Activated CD4-positive, alpha-beta T cell treated with anti-CD3 and anti-CD28 coated beads for 1 hour (primary cell): ENCODE measurements around the gene YEATS2.

Experiments used
- DNase-seq: peaks from one replicate; pipeline ENCODE4 v3.0.0-alpha.2; 2020

YEATS2 gene

DNA sequence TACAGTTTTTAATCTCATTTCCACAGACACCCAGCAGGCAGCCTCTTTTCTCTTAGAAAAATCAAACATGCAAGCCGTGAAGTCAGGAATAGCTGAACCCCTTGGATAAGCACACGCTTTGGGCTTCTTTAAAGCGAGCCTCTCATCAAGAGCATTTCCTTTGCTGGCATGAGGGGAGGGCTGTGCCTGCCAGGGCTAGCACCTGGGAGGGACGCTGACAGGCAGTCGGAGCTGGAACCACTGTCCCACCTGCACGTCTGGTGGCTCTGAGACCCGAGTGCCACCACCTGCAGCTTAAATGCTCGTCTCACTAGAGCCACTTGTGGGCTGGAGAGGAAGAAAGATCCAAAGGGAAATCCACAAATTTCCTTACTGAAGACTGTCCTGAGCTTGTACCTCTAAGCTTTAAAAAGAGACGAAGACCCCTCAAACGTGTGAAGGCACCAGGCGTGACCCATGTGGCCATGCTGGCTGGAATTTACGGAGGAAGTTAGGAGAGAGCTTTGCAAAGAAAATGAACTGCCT lies 118.4 kb downstream of the YEATS2 start:
- no peak for DNase-seq

DNA sequence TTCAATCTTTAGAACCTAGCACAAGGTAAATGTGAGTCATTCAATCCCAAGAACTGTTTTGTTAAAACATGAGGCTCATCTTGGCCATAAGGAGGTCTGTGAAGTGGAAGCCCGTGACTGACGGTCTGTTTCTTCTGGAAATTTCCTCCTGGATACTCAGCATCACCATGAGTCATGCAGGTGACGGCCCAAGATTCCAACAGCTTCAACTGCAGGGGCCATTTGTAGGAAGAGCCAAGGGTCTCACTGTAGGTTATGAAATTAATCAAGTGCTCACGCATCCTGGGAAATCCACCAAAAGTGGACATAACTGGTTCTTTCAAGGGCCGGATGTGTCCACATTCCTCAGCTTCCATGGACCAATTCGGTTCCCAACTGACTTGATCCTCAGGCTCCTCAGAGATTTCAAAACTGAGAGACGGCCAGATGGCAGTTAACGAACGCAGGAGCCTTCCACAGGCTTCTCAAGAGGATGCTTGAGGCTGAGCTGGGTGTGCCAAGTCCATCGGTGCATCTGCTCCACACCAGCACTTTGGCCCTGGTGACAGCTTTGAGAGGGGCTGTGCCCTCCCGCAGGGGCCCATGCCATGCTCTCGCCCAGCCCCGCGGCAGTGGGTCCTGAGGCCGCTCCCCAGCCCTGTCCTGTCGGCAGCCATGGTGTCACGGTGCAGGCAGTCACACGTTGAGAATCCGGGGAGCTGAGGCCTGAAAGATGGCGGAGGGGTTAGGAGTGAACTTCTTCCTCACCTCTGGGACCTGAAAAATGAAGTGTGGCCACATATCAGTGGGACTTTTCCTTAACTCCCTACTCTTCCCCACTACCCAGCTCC lies 119.3 kb downstream of the YEATS2 start:
- DNase-seq, result no peak

DNA sequence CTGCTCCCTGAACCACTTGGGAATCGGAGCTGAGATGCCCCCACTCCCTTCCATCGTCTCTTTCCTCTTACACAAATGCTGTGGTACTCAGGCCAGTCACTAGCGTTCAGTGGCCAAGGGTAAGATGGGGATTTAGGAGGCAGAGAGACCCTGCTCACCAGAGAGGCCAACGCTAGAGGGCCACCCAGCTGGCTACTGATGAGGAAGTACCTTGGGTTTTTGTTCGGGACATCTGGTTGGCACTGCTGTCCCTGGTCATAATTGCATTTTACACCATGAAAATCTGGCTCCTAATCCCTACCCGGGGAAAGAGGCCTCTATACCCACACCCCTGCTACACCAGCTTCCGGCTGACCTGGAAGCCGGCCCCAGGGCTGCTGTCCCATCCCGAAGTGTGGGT lies 120.0 kb downstream of the YEATS2 start:
- no peak for DNase-seq

DNA sequence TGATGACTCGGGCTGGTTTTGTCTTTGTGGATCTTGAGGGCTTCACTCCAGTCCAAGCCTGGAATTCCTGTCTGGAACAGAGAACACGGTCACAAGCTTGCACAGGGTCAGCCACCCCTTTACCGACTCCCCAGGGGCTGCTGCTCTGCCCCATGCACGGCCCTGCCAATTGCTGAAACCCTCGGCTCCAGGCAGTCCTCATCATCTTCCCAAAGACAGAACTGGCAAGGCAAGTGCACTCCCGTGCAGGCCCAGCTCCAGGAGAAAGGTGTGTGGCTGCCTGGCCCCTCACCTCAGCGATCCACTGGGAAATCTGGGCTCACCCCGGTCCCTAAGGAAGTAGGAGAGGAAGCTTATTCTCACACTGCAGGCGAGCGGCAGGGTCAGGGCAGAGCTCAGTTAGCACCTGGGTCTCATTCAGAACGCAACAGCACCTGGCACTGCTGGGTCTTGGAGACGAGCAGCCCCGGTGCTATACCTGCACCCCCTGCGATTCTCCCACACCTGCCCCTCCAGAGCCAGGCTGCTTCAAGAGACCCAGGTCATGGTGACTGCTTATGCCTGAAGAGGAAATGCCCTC lies 120.5 kb downstream of the YEATS2 start:
- no peak for DNase-seq

DNA sequence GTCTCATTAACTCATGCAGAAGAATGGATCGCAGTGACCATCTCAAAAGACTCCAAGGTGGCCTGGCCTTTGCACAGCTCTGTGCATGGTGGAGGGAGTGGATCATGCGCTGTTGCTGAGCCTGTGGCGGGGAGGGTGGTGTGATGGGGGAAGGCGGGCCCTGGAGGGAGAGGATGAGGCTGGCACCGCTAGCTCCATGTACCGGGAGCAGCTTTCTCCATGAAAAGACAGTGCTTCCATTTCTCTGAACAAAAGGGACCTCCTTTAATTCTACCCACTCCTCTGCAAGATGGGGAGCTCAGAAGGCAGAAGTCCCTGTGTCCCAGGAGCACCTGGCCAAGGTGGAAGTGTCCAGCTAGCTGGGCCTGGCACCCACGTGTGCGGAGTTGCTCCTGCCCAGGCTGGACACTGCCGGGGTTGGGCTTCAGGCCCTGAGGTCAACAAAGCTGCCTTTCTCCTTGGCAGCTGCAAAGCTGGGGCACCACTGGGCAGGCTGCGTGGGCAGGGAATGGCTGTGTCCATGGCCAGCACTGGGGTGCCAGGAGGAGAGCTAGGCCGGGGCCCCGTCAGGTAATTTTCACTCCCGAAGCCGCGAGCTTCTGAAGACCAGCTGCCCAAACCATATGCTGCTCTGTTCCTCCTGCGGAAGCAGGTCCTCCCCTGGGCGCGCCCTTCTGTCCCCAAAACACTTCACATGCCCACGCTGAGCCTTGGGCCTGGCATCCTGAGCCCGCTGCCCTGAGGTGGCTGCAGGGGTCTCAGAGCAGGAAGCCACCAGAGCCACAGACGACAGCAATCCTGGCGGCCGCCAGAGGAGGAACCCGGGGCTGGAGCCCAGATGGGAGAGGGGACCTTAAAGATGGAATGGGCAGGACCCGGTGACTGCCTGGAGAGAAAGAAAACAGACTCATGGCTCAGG lies 121.4 kb downstream of the YEATS2 start:
- no peak for DNase-seq

DNA sequence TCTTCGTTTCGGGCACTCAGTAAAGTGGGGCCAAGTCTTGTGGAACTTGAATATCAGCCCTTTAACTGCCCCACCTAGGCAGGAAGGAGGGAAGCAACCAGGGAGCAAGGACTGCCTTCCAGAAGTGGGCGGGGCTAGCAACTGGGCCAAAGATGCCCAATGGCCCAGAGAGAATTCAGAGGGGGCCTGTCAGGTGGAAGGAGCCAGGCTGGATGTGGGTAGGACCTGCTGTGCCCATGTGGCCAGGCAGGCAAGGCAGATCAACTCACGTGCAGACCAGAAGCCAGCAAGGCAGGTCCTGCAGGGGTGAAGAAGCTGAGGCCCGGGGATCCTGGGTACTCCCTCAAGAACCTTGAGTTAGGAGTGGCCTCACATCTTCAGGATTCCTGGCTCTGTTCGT lies 122.2 kb downstream of the YEATS2 start:
- no peak for DNase-seq

DNA sequence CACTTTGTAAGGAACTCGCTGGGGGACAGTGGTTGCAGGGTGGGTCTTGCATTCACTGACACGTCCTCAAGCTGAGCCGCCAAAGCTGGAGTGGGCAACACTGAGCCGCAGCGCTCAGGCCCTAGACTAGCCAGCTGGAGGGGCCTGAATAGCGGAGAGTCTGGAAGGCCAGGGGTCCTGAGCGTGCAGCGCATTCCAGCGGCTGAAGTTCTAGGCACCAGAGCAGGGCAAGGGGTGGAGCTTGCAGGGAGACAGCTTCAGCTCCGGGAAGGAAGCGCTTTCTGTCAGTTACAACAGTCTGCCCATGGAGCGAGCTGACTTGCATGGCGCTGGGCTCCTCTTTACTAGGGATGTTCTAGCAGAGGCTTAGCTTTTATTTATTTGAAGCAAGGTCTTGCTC lies 125.0 kb downstream of the YEATS2 start:
- no peak for DNase-seq

DNA sequence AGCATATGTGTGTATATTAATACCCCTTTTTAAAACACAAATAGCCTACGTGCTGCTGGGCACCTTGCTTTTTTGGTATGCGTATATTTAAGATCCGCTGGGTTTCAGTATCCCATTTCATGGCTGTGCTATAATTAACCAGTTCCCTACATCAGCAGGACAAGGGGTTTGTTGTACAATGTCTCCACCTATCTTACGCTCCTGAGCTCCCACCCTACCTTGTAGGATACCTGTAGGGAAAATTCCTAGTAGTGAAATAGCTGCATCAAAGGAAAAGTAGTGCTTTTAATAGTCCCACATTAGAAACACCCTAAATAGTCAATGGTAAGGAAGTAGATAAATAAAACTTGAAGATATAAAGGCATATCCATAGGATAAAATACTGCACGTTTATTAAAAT lies 126.4 kb downstream of the YEATS2 start:
- DNase-seq, result no peak

DNA sequence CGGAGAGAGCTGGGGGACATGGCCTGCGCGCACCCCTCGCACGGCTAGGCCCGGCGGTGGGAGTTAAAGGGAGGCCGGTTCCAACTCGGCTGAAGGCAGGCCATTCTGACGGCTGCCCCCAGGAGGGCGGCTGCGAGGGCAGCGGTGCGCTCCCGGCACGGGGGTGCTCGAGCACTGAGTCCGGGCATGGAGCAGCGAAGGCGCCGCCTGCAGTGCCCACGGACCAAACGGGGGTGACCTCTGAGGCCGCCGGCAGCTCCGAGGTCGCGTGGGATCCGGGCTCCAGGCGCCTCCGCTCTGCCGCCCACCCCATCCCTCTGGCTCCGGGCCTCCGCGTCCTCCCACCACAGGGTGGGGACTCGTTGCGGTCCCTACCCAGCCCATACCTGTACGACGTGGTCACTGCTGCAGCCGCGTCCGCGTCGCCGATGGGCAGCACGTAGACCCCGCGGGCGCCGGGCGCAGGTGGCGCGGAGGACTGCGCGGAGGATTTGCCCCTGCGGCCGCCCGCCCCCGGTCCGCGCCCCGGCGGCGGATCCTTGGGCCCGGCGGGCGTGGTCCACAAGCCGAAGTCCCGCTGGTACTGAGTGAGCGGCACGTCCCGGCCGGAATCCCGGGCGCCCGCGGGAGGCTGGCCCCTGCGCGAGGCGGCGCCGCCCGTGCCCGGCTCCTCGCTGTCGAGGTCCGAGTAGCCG lies 127.3 kb downstream of the YEATS2 start:
- DNase-seq, result no peak

DNA sequence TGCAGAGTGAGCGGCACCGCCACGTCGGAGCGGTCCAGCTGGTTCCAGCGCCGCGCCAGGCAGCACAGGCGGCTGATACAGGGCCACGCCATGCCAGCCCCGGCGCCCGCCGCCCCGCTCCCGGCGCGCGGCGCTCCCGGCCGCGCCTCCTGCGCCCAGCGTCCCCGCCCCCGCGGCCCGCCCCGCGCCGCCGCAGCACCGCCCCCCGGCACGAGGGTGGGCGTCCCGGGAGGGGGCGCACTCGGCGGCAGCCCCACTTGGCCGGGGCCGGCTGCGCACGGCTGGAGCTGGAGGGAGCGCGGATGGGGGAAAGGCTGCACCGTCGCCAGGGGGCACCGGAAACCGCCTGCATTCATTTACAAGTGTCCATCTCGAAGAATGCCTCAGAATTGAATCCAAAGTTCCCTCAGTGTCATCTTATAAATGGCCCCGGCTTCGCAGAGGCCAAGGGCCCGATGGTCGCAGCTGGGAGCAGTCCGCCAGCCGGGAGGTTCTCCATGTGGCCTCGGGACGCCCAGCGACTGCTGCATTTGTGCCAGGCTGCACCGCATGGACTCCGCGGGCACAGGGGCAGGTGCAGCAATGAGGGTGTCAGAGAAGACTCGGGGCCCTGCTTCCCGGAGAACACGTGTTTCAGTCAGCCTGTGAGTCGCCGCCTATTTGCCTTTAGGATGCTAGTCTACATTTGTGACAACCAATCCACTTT lies 128.0 kb downstream of the YEATS2 start, which contains the start of gene MAP6D1:
TSS of gene MAP6D1 (minus strand) at position 122 of the 706 bp plus-strand sequence. CDS start at position 92, 30 bp downstream.
- peak; percentile 19 for DNase-seq

DNA sequence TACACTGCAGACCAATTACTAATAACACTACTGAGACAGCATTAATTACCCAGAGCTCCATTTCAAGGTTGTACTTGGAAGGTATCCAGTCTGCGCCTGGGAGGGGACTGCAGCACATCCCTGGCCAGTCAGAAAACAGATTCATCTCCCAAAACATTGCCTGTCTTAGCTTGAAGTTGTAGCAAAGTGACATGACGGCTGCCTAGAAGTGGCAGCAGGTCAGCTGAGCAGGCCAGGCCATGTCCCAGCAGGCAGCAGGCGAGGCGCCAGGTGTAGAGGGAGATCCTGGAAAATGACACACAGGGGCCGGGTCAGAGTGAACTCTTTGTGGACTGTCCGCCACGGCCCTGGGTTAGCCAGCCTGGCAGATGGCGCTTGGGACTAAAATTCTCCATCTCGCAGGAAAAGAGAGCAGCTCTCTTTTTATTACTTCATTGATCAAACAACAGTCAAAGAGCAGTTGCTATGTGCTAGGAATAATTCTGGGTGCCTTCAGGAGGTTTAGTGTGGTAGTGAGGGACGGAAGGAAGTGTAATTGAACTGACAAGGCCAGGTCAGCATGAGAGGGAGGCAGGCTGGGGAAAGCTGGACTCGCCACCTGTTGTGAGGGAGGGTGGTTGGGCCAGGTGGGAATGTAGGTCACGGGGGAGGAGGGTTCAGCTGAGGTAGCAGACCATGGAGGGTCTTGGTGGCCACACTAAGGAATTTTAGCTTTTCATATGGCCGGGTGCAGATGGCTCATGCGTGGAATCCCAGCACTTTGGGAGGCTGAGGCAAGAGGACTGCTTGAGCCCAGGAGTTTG lies 129.1 kb downstream of the YEATS2 start:
- DNase-seq, result no peak

DNA sequence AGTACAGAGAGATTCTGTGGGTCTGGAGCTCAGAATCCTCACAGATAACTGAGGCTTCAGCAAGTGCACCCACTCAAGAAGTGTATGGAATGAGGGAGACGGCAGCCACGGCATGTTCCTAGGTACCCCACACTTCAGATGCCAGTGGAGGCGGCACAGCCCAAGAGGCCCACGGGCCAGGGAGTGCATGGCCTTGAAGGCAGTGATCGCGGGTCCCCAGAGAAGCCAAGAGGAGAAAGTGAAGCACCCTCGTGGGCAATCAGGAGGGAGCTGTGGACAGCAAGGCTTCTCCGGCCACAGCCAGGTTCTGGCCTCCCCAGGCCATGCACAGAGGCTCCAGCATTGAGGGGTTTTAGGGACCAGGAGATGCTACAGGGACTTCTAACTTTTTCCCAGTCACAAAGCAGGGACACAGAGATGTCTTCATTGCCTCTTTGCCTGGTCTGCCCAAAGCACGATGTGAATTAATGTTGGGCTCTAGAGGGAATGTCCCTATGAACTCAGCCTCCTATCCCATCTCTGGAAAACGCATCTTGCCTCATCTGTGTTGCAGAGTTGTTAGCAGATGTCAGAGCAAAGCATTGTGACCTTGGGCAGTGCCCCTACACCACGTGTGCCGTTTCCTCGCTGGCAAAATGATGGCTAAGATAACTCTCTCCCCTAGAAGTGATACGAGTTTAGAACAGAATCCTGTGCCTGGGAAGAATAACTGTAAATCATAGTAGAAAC lies 130.4 kb downstream of the YEATS2 start:
- no peak for DNase-seq

DNA sequence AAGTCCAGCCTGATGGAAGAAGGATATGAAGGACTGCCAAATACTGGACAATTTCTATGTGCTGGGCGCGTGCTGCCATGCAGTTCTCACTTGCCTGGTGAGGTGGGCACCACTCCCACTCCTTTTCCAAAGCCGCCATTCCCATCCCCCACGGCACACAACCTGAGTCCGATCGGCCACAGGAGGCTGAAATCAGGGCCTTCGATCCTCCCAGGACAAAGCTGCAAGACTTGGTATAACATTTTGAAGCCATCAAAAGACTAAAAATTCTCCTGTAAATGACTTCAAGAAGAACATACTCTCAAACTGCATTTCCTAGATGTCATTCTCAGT lies 130.9 kb downstream of the YEATS2 start:
- DNase-seq, result no peak

DNA sequence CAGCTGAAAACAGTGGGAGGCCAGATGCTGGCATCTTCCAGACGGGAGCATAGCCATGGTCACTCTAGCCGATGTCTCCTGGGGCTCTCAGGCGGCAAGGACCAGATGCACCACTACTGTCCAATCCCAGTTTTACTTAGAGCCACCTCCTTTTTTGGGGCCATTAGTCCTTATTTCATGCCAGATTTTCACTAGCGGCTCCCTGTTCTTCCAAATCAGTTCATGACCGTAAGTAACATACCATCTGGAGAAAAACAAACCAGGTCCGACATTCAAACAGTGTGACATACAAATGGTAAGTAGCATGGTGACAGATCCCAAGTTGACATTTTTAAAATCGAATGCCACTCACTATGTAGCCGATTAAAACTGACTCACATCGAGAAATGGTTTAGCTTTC lies 131.9 kb downstream of the YEATS2 start:
- no peak for DNase-seq

DNA sequence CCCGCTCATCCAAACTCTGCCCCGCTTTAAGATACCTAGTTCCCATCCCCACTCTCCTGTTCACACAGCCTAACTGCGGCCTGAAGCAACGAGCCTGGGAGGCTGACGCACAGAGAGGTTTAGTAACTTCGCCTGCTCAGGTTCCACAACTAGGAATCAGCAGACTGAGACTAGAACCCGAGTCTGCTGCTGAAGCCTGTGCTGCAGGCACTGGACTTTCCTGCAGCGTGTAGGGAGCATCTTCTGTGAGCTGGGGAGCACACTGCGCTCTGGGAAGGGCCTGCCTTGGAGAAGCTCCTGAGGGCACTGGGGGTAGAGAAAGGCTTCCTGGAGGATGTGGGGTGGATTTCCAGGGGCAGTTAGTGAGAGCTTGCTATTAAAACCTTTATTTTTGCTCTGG lies 132.6 kb downstream of the YEATS2 start:
- no peak for DNase-seq

DNA sequence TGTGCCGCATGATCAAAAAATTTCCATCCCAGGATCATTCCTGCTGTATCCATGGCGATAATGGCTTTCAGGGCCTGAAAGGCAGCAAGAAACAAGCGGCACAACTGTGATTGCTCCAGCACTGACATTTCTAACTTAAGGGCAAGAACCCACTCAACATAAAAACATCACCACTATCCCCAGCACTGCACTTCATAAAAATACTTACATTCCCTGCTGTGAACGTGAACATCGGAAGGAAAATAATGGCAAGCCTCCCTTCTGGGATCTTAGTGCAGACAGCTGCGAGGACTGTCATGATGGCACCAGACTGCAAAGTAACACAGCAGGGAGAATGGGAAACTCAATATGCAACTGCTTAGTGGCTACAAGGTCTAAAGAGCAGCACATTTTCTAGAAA lies 135.9 kb downstream of the YEATS2 start:
- DNase-seq, result no peak

DNA sequence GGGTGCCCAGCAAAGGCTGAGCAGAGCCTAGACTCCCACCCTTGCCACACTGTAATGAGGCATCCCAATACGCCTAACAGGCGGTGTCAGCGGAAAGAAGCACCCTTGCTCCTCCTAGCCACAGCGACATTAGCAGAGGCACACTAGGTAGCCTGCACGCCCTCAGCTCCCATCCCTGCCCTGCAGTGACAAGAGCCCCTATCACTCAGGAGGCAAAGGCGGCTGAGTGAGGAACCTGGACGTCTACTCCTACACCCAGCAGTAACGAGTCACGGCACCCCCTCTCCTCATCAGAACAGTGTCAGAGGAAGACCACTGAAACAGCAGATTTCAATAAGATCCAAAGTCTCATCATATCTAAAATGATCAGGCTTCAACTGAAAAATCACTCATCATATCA lies 139.8 kb downstream of the YEATS2 start:
- DNase-seq, result no peak

DNA sequence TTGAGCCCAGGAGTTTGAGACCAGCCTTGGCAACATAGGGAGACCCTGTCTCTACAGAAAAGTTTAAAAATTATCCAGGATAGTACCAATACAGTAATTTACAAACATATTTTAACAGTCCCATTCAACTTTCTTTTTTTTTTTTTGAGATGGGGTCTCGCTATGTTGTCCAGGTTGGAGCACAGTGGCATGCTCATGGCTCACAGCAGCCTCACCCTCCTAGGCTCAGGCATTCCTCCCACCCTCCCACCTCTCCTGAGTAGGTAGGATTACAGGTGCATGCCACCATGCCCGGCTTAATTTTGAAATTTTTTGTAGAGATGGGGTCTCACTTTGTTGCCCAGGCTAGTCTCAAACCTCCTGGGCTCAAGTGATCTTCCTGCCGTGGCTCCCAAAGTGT lies 140.3 kb downstream of the YEATS2 start:
- no peak for DNase-seq

DNA sequence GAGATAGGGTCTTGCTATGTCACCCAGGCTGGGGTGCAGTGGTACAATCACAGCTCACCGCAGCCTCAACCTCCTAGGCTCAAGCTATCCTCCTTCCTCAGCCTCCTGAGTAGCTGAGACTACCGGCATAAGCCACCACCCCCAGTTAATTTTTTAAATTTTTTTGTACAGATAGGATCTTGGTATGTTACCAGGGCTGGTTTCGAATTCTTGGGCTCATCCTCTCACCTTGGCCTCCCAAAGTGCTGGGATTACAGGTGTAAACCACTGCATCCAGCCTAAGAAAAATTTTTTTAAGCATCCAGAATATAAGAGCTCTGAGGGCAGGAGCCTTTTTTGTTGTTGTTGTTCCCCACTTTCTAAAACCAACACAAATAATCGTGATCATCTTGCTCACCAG lies 142.2 kb downstream of the YEATS2 start:
- DNase-seq, result no peak

DNA sequence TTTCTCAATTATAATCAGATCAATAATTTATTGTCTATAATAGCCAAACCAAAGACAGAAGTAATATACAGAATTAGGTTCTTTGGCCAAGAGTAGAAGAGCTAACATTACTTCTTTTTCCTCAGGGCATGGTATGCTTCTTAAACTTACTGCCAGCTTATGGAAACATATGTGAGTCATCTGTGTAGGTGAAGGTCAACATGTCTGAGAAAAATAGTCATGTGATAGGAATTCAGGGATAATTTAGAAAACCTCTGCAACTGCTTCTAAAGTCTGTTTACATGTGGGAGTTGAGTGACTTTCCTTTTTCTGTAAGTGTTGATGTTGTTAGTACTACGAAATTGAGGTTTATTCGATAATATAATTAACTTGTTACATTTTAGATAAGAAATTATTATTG lies 147.0 kb downstream of the YEATS2 start:
- DNase-seq, result no peak

DNA sequence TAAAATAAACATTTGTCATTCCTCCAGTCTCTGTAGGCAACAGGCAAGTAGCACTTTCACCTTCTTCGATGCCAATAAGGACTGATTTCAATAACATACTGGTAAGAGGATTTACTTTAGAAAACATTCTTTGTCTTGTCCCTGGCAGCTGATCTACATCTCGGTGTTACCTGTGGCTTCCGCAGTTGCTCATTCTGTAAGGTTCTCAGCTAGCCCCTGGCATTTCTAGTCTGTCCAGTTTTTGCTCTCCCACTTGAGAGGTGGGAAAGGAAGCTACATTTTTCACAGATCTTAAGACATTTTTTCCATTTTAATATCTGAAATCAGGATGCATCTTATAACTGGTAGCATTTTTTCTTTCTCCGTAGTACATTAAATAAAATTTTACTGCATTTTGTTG lies 147.5 kb downstream of the YEATS2 start:
- no peak for DNase-seq
